Ishikawa (cell line): ENCODE results near the gene SEPTIN10.

Source experiments
- CEBPB ChIP-seq: IDR thresholded peaks from 2 replicates; pipeline ENCODE4 v1.6.1; 2012
- CREB1 ChIP-seq: IDR thresholded peaks from 2 replicates; pipeline ENCODE4 v1.6.1; 2012; ENCODE audit warnings: low read depth
- EGR1 ChIP-seq: IDR thresholded peaks from 2 replicates; pipeline ENCODE4 v1.6.1; 2012
- EP300 ChIP-seq: IDR thresholded peaks from 2 replicates; pipeline ENCODE4 v1.6.1; 2012; ENCODE audit warnings: borderline replicate concordance
- FOXM1 ChIP-seq: IDR thresholded peaks from 2 replicates; pipeline ENCODE4 v1.6.1; 2012; ENCODE audit warnings: low read depth, borderline replicate concordance
- MAX ChIP-seq: IDR thresholded peaks from 2 replicates; pipeline ENCODE4 v1.6.1; 2012
- NFIC ChIP-seq: IDR thresholded peaks from 2 replicates; pipeline ENCODE4 v1.6.1; 2012
- RAD21 ChIP-seq: IDR thresholded peaks from 2 replicates; pipeline ENCODE4 v1.6.1; 2012; ENCODE audit warnings: low read depth
- REST ChIP-seq: IDR thresholded peaks from 2 replicates; pipeline ENCODE4 v1.6.1; 2012; ENCODE audit warnings: low read depth, mild to moderate bottlenecking
- TAF1 ChIP-seq: IDR thresholded peaks from 2 replicates; pipeline ENCODE4 v1.6.1; 2012; ENCODE audit warnings: low read depth, mild to moderate bottlenecking
- TCF12 ChIP-seq: IDR thresholded peaks from 2 replicates; pipeline ENCODE4 v1.6.1; 2012; ENCODE audit warnings: low read depth
- TEAD4 ChIP-seq: IDR thresholded peaks from 2 replicates; pipeline ENCODE4 v1.6.1; 2012
- USF1 ChIP-seq: IDR thresholded peaks from 2 replicates; pipeline ENCODE4 v1.6.1; 2012
- YY1 ChIP-seq: IDR thresholded peaks from 2 replicates; pipeline ENCODE4 v1.6.1; 2012; ENCODE audit warnings: low read depth
- ZBTB7A ChIP-seq: IDR thresholded peaks from 2 replicates; pipeline ENCODE4 v1.6.1; 2012; ENCODE audit warnings: low read depth

Gene SEPTIN10

GRCh38 chr2:109537565-109538222 is 76.1 kb downstream of the SEPTIN10 start:
- TF ChIP-seq FOXM1 (no peak), MAX (no peak), REST (no peak), EP300 (no peak), EGR1 (no peak), RAD21 (no peak), TCF12 (no peak), TEAD4 (no peak), ZBTB7A (no peak), CEBPB (no peak), TAF1 (no peak), NFIC (no peak), CREB1 (no peak), YY1 (no peak), USF1 (no peak)

- TF ChIP-seq MAX = no peak
- TF ChIP-seq CEBPB = no peak
- TF ChIP-seq RAD21 = no peak
- no peak for TF ChIP-seq YY1
- TF ChIP-seq NFIC = no peak
- TF ChIP-seq TEAD4 = no peak
These were observed 78.4 kb downstream of the SEPTIN10 start for GRCh38 chr2:109535217-109535946.

- no peak for TF ChIP-seq FOXM1
These were observed 79.9 kb downstream of the SEPTIN10 start for GRCh38 chr2:109533823-109534222.

- no peak for TF ChIP-seq EGR1
- TF ChIP-seq MAX = no peak
- TF ChIP-seq TEAD4 = no peak
- TF ChIP-seq TAF1 = no peak
- TF ChIP-seq REST = no peak
- TF ChIP-seq RAD21 = no peak
- TF ChIP-seq CREB1 = no peak
- TF ChIP-seq CEBPB = no peak
- no peak for TF ChIP-seq YY1
- TF ChIP-seq FOXM1 = no peak
- no peak for TF ChIP-seq USF1
- TF ChIP-seq EP300 = no peak
- no peak for TF ChIP-seq NFIC
- no peak for TF ChIP-seq TCF12
- no peak for TF ChIP-seq ZBTB7A
These were observed 81.1 kb downstream of the SEPTIN10 start for GRCh38 chr2:109532728-109533076.

- TF ChIP-seq TCF12 (no peak), ZBTB7A (no peak), CEBPB (no peak), TAF1 (no peak), RAD21 (no peak), YY1 (no peak), FOXM1 (no peak), MAX (no peak), CREB1 (no peak), TEAD4 (no peak), USF1 (no peak), EP300 (no peak), NFIC (no peak), EGR1 (no peak), REST (no peak)
These were observed 81.7 kb downstream of the SEPTIN10 start for GRCh38 chr2:109531896-109532727.
